A549 (cell line): Measurements from ENCODE around the gene RRAGD. TPM values are rescaled to one million over a fixed set of nuclear protein-coding genes. Genes with fewer than 3 reads are reported as not detected.
A peak's percentile ranks its signal among the peaks of the same experiment; 100 is the strongest.

ENCODE experiments used
- ATAC-seq, 2 experiments: fragments of 200-7000 bp in 1 of 2; fragments of >200 bp in 1 of 2; cut with Nextera tagmentation in 1 of 2; cut with Tn5 transposase in 1 of 2; 3 replicates each; pipeline versions ENCODE4 v1.8.0 to v1.9.1; 2018 to 2020; ENCODE audit warnings: mild to moderate bottlenecking in 1 of 2, moderate library complexity in 1 of 2
- CTCF ChIA-PET: fragments of 300-600 bp; sonication (Branson Sonifier 250); formaldehyde crosslinking; extraction: SDS; loops from one replicate; lab custom pipeline; 2021; ENCODE audit warnings: antibody characterized with exemption, inconsistent platforms; lab: Yijun Ruan, JAX
- POLR2A ChIA-PET: fragments of 350-600 bp; formaldehyde crosslinking; extraction: SDS; loops from one replicate; lab custom pipeline; 2021; ENCODE audit warnings: antibody characterized with exemption, inconsistent platforms; lab: Yijun Ruan, JAX
- DNase-seq, 2 experiments: peaks; one replicate each; pipeline versions ENCODE4 v3.0.0 to v3.0.0-alpha.2; 2011 to 2016; ENCODE audit warnings: low read depth in 1 of 2, low spot score in 1 of 2
- FAIRE-seq: peaks from 2 replicates; lab custom pipeline; 2011; peaks lifted over from hg19 to GRCh38; lab: Jason Lieb, UNC
- H3K27ac ChIP-seq, 2 experiments: fragments of >200 bp; sonication (Bioruptor Twin); formaldehyde crosslinking; 3 replicates each; pipeline ENCODE4 v1.5.1; 2016 to 2017
- H3K4me1 ChIP-seq: fragments of >200 bp; sonication (Bioruptor Twin); formaldehyde crosslinking; 3 replicates; pipeline ENCODE4 v1.6.1; 2016
- H3K4me2 ChIP-seq: fragments of >200 bp; sonication (Bioruptor Twin); formaldehyde crosslinking; 3 replicates; pipeline ENCODE4 v1.6.1; 2016
- H3K4me3 ChIP-seq: fragments of >200 bp; sonication (Bioruptor Twin); formaldehyde crosslinking; 3 replicates; pipeline ENCODE4 v1.5.1; 2016
- H3K9me3 ChIP-seq: fragments of >200 bp; sonication (Bioruptor Twin); formaldehyde crosslinking; 3 replicates; pipeline ENCODE4 v1.6.1; 2016
- BHLHE40 ChIP-seq: IDR thresholded peaks from 2 replicates; pipeline ENCODE4 v1.6.1; 2012; ENCODE audit warnings: low read depth, low read length, inconsistent platforms
- CBX2 ChIP-seq: fragments of 200-600 bp; sonication (generic); IDR thresholded peaks from 2 replicates; pipeline ENCODE4 v1.6.1; 2016; ENCODE audit warnings: low read depth, mild to moderate bottlenecking, borderline replicate concordance
- CHD2 ChIP-seq: fragments of 150-350 bp; IDR thresholded peaks from 2 replicates; pipeline ENCODE4 v1.6.1; 2014; ENCODE audit warnings: low read length; ENCODE audit not compliant: partially characterized antibody
- EHMT2 ChIP-seq: fragments of 200-600 bp; sonication (generic); IDR thresholded peaks from 2 replicates; pipeline ENCODE4 v1.6.1; 2016; ENCODE audit warnings: antibody characterized with exemption, low read depth, mild to moderate bottlenecking, moderate library complexity
- ESRRA ChIP-seq: fragments of 150-350 bp; IDR thresholded peaks from 2 replicates; pipeline ENCODE4 v1.6.1; 2014; ENCODE audit warnings: mild to moderate bottlenecking, low read length, borderline replicate concordance
- FOSB ChIP-seq: fragments of 250-450 bp; sonication (Bioruptor Pico); IDR thresholded peaks from 2 replicates; pipeline ENCODE4 v1.5.0; 2020; ENCODE audit warnings: mild to moderate bottlenecking, moderate library complexity
- FOXS1 ChIP-seq: fragments of 250-450 bp; sonication (Bioruptor Pico); IDR thresholded peaks from 2 replicates; pipeline ENCODE4 v1.5.0; 2020; ENCODE audit warnings: mild to moderate bottlenecking, moderate library complexity
- HOXA7 ChIP-seq: fragments of 250-450 bp; sonication (Bioruptor Pico); IDR thresholded peaks from 2 replicates; pipeline ENCODE4 v1.5.0; 2020; ENCODE audit warnings: mild to moderate bottlenecking, moderate library complexity
- MYC ChIP-seq: IDR thresholded peaks from 2 replicates; pipeline ENCODE4 v1.6.1; 2012; ENCODE audit warnings: mild to moderate bottlenecking, inconsistent platforms, low read length, improper control_type of control experiment, borderline replicate concordance
- NPAS2 ChIP-seq: fragments of 250-450 bp; sonication (Bioruptor Pico); IDR thresholded peaks from 2 replicates; pipeline ENCODE4 v1.8.0; 2022; ENCODE audit warnings: mild to moderate bottlenecking, moderate library complexity, borderline replicate concordance
- PHF8 ChIP-seq: fragments of 200-600 bp; sonication (generic); IDR thresholded peaks from 2 replicates; pipeline ENCODE4 v1.6.1; 2016; ENCODE audit warnings: low read depth, mild to moderate bottlenecking, antibody characterized with exemption, moderate library complexity, borderline replicate concordance
- RARB ChIP-seq: fragments of 250-450 bp; sonication (Bioruptor Pico); IDR thresholded peaks from 2 replicates; pipeline ENCODE4 v1.8.0; 2021; ENCODE audit warnings: mild to moderate bottlenecking, moderate library complexity
- RNF2 ChIP-seq: fragments of 200-600 bp; sonication (generic); IDR thresholded peaks from 2 replicates; pipeline ENCODE4 v1.6.1; 2016; ENCODE audit warnings: low read depth, mild to moderate bottlenecking, antibody characterized with exemption, moderate library complexity, borderline replicate concordance
- SMC3 ChIP-seq: fragments of >200 bp; sonication (Bioruptor Twin); formaldehyde crosslinking; IDR thresholded peaks from 3 replicates; pipeline ENCODE4 v1.6.1; 2018; ENCODE audit warnings: inconsistent platforms
- TFCP2L1 ChIP-seq: fragments of 250-450 bp; sonication (Bioruptor Pico); IDR thresholded peaks from 2 replicates; pipeline ENCODE4 v1.5.0; 2021; ENCODE audit warnings: mild to moderate bottlenecking
- WGBS: methylation state at CpG from one replicate; pipeline ENCODE4 v1.1.6; 2017; ENCODE audit errors: missing lambda C conversion rate; 5-methylcytosine and 5-hydroxymethylcytosine counted together
- polyA plus RNA-seq, 4 experiments: library from polyadenylated mRNA; depleted of rRNA in 3 of 4; stranded (reverse); fragments of >200 nt; fragmentation: RNase III in 1 of 4; extraction: RNeasy Plus Mini Kit Qiagen cat#74134 plus additional on column Dnase treatment in 1 of 4; gene quantifications; 2 replicates in 3 of 4; 3 replicates in 1 of 4; pipeline ENCODE4 v1.2.3, GENCODE V29; 2011 to 2017
- TF ChIP-seq, protein P1 (sequence below): fragments of 200-600 bp; sonication (generic); IDR thresholded peaks from 2 replicates; pipeline ENCODE4 v1.6.1; 2016; ENCODE audit warnings: antibody characterized with exemption, mild to moderate bottlenecking, moderate library complexity
- TF ChIP-seq, protein P2 (sequence below): IDR thresholded peaks from 2 replicates; pipeline ENCODE4 v1.6.1; 2012
- TF ChIP-seq, protein P3 (sequence below): fragments of 450-650 bp; IDR thresholded peaks from 2 replicates; pipeline ENCODE4 v1.6.1; 2014; ENCODE audit warnings: antibody characterized with exemption
- TF ChIP-seq, protein P4 (sequence below): fragments of >200 bp; sonication (Bioruptor Twin); formaldehyde crosslinking; IDR thresholded peaks from 3 replicates; pipeline ENCODE4 v1.6.1; 2016

RRAGD gene
- polyA plus RNA-seq, 2 of the 4 experiments (the other 2 are of a cell fraction), result 0.72 to 1.2 TPM

DNA sequence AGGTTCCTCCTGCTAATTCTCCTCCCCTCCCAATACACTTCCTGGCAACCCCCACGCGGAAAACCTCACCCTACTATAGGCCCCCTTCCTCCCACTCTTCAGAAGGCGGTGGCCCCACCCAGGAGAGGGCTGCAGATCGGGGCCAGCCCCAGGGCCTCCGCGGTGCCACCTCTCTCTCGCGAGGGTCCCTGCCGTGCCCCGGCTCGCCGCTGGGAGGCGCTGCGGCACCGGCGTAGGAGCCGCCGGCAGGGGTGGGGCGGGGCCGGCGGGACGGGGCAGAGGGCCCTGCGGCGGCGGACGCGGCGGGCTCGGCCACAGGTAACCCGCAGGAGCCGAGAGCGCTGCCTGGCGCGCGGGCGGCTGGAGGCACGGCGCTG, 20.8 kb upstream of the RRAGD start, which contains the start of gene ANKRD6 (continued):
- TF ChIP-seq, protein P1, sequence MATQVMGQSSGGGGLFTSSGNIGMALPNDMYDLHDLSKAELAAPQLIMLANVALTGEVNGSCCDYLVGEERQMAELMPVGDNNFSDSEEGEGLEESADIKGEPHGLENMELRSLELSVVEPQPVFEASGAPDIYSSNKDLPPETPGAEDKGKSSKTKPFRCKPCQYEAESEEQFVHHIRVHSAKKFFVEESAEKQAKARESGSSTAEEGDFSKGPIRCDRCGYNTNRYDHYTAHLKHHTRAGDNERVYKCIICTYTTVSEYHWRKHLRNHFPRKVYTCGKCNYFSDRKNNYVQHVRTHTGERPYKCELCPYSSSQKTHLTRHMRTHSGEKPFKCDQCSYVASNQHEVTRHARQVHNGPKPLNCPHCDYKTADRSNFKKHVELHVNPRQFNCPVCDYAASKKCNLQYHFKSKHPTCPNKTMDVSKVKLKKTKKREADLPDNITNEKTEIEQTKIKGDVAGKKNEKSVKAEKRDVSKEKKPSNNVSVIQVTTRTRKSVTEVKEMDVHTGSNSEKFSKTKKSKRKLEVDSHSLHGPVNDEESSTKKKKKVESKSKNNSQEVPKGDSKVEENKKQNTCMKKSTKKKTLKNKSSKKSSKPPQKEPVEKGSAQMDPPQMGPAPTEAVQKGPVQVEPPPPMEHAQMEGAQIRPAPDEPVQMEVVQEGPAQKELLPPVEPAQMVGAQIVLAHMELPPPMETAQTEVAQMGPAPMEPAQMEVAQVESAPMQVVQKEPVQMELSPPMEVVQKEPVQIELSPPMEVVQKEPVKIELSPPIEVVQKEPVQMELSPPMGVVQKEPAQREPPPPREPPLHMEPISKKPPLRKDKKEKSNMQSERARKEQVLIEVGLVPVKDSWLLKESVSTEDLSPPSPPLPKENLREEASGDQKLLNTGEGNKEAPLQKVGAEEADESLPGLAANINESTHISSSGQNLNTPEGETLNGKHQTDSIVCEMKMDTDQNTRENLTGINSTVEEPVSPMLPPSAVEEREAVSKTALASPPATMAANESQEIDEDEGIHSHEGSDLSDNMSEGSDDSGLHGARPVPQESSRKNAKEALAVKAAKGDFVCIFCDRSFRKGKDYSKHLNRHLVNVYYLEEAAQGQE, result peak; percentile 57
- TF ChIP-seq ESRRA (no peak), SMC3 (peak; percentile 78), HOXA7 (CRISPR knock-in tag) (no peak), FOSB (CRISPR knock-in tag) (no peak), EHMT2 (no peak), CHD2 (peak; percentile 63), RNF2 (no peak), RARB (no peak), FOXS1 (CRISPR knock-in tag) (no peak), CBX2 (no peak), MYC (no peak), NPAS2 (no peak)
- TF ChIP-seq, protein P2, sequence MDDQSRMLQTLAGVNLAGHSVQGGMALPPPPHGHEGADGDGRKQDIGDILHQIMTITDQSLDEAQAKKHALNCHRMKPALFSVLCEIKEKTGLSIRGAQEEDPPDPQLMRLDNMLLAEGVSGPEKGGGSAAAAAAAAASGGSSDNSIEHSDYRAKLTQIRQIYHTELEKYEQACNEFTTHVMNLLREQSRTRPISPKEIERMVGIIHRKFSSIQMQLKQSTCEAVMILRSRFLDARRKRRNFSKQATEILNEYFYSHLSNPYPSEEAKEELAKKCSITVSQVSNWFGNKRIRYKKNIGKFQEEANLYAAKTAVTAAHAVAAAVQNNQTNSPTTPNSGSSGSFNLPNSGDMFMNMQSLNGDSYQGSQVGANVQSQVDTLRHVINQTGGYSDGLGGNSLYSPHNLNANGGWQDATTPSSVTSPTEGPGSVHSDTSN, result no peak
- TF ChIP-seq, protein P3, sequence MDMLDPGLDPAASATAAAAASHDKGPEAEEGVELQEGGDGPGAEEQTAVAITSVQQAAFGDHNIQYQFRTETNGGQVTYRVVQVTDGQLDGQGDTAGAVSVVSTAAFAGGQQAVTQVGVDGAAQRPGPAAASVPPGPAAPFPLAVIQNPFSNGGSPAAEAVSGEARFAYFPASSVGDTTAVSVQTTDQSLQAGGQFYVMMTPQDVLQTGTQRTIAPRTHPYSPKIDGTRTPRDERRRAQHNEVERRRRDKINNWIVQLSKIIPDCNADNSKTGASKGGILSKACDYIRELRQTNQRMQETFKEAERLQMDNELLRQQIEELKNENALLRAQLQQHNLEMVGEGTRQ, result no peak

DNA sequence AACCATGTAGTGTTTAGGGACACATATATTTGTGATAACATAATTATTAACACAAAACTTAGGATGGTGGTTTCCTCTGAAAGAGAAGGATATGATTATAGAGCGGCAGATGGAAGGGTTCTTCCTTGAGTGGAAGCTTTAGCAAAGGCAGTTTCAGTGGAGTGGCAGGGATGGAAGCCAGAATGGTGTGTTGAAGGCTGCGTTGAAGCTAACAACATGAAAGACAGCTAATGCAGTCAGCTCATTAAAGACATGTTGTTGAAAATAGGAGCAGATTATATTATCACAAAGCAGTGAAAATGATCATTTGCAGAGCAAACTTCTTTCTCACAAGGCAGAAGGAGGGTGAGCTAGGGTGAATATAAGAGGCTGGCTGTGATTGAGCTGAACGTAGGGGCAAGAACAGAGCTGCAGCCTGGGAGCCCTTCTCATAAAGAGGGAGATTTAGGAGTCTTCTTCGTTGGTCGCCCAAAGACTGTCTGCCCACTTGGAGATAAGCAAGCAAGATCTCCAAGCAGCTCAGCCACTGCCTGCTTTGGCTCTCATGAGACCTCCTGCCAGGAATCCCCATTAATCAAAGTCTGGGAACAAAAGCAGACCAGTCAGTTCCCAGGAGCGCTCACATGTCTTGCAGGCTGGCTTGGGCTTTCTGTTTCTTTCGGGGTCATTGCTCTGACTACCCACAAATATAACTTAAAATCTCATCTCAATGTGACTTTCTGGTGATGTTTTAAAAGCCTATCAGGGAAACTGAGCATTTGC, 18.3 kb upstream of the RRAGD start:
- Histone ChIP-seq H3K4me1 (no peaks in the 10 kb centered on the region), H3K4me2 (no peak overlapping the region), H3K9me3 (no peaks in the 10 kb centered on the region), H3K27ac (no peak overlapping the region), H3K4me3 (no peak overlapping the region)
- ChIA-PET CTCF (interaction anchor here (1.1 to 2.6 kb wide), 5 partner anchors 9 to 183 kb away, joined by 4 to 19 read pairs (median 5); no protein-coding TSS in a partner anchor), POLR2A (no interaction called here)
- no peak for DNase-seq
- no peak for TF ChIP-seq TFCP2L1
- no peak for TF ChIP-seq RARB
- TF ChIP-seq, protein P3, result no peak
- no peak for TF ChIP-seq PHF8
- TF ChIP-seq, protein P4, sequence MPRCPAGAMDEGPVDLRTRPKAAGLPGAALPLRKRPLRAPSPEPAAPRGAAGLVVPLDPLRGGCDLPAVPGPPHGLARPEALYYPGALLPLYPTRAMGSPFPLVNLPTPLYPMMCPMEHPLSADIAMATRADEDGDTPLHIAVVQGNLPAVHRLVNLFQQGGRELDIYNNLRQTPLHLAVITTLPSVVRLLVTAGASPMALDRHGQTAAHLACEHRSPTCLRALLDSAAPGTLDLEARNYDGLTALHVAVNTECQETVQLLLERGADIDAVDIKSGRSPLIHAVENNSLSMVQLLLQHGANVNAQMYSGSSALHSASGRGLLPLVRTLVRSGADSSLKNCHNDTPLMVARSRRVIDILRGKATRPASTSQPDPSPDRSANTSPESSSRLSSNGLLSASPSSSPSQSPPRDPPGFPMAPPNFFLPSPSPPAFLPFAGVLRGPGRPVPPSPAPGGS, result no peak
- TF ChIP-seq BHLHE40, result no peak
- no peak for ATAC-seq
- 21% methylated on average over 7 of the region's 7 CpGs for WGBS
- no peak for FAIRE-seq
